COLO668 (cell line): ENCODE data around the gene NPY4R.
"Not testable (repeated sequence)": the region's sequence is repeated elsewhere in the genome, so short reads cannot be mapped to it uniquely, and the experiment has no call there.

Source experiments
- DNase-seq: peaks from one replicate; lab custom pipeline; 2025; ENCODE audit not compliant: unreplicated experiment; lab: John Stamatoyannopoulos, UW

NPY4R gene

DNA sequence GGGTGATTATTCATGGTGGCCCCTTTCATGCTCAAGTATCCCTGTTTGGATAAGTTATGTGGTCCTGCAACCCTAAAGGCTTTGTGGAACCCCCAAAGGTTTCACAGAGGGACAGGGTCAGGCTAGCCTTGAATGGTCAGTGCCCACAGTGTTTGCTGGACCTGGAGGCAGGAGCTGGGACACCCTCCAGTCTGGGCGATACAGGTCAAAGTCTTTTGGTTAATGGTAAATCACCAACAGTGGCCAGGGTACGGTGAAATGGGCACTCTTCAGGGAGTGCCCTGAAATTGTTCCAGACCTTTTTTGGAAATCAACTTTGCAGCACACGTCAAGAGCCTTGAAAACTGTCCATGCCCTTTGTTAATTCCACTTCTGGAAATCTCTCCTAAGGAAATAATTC, 8.7 kb downstream of the NPY4R start:
- DNase-seq, result not testable (repeated sequence)

DNA sequence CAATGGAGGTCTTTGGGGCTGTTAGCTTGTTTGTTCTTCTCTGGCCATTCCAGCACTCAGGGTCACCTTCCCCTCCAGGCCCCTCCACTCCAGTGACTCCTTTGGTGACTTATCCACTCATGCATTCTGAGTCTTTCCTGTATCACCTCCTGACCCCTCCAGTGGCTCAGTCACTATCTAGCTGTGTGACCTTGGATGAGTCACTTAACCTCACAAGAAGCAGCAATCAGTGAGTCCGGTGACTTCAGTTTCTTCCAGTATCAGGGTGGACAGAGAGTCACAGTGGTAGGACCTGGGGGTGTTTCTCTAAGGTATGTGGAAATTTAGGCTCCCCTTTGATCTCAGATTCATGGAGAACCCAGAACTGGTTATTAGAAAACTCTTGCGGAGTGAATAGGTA, 9.8 kb downstream of the NPY4R start:
- DNase-seq, result not testable (repeated sequence)

- not testable (repeated sequence) for DNase-seq
Measured at GRCh38 chr10:46451365-46451764, 14.4 kb downstream of the NPY4R start.

DNA sequence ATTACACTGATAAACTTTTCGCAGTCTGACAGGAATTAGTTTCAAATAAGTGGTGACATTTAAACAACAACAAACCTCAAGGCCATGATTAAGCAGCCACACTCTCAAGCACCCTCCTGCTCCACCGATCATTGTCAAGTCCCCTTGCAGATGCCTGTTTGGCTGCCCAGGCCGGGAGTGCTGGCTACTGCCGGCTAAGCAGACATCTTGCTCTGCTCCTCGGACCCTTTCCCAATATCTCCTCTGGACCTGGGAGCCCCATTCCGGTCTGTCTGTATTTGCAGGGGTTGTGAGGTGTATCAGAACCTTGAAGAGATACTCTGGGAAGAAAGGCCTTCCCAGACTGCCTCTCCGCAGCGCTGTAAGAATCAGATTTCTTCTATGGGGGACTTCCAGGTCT, 14.9 kb downstream of the NPY4R start:
- not testable (repeated sequence) for DNase-seq

DNA sequence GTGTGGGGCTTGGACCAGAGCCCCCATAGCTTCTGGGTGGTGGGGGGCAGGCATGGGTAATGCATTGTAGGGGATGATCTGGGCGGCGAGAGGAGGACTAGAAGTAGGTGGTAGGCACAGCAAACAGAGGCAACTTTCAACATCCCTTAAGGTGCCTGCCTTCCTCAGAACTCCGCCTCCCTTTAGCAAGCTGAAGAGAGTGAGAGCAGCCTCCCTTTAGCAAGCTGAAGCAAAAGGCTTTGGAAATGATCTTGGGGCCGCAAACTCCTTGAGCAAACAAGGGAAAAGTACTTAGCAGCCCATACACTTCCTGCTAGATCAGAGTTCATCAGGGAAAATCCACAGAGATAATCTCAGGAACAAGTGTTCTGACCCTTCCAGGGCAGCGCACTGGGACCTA, 18.3 kb downstream of the NPY4R start:
- DNase-seq, result not testable (repeated sequence)

- not testable (repeated sequence) for DNase-seq
Measured at GRCh38 chr10:46445389-46446122, 20.2 kb downstream of the NPY4R start.

DNA sequence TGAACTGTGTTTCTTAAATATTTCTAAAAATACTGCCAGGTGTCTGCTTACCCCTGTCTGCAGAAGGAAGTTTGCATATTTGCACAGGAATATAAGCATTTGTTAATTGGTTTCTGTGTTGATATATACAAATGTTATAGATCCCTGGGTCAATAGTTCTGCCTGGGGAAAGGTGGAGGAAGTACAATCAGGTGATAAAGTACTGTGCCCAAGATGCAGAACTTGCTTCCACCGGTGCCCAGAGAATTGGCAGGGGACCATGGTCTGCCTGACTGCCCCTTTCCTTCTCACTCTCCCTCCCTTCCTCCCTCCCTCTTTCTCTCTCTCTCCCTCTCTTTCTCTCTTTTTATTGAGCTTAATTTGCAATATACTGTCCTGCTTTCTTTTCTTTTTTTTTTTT, 22.3 kb downstream of the NPY4R start:
- not testable (repeated sequence) for DNase-seq

GRCh38 chr10:46442706-46443275, 23.0 kb downstream of the NPY4R start:
- DNase-seq, result not testable (repeated sequence)

DNA sequence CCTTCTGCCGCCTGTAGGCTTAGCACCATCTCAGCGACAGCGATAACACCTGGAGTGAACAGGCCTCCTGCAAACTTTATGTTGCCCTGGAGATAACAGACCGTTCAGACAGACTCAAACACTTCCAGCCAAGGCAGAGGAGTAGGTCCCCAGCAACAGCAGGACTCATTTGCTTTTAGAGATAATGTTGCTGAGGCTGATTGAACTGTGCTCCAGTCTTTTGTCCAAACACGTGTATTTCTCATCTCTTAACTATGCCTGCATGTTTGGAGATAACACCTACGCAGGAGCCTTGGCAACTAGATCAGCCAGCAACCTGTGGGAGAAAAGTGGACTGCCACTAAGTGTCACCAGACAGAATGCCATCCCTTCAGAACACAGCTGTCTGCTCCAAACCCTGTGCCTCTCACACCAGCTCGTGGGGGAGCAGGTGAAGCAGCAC, 23.9 kb downstream of the NPY4R start:
- DNase-seq, result peak; percentile 6

DNA sequence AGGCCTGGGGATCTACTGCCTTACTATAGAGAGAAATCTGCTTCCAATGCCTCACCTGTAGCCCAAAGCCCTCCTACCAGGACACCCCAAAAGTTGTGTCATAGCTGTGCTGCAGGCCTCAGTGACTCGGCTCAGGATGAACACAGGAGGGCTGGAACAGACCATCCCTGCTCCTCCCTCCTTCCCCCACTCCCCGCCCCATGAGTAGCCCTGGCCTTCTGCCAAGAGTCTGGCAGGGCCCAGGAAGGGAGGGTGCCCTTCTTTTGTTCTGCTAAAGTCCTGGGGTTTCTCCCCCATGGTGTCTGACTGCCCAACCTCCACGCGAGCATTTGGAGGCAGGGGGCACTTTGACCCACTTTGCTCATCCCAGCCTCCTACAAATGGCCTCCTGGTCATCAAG, 24.8 kb downstream of the NPY4R start:
- not testable (repeated sequence) for DNase-seq

- not testable (repeated sequence) for DNase-seq
Measured at GRCh38 chr10:46423550-46423949, 42.2 kb downstream of the NPY4R start.

DNA sequence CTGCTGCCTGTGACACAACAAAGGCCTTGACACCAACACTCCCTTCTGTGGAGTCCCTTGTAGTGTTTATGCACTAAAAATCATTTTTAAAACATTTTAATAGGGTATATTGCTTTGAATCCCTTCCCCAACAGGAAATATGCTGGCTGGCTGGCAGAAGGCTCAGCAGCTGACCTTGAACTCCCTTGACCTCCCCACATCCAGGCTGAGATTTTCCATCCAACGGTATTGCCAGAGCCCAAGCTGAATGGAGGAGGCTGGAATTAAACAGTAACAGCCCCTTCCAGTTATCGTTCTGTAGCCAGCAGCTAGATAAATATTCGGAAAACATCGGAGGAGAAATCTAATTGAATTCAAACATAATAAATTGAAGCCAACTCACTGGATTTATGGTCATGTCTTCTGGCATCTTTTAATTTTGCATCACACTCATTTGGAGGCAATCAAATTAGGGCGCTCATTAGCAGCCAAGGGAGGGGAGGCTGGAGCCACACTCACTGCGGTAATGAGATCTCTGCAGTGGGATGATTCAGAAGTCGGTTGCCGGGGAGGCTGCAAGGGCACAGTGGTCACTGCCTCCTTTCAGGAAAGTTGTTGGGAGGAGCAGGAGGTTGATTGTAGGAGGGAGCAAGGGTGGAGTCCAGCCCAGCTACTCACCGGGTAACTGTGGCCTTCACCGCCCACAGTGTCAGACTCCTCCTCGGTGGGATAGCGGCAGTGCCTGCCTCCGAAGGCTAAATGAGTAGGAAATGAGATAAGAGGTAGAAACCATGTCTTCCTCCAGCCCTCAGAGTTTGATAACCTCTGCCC, 46.0 kb downstream of the NPY4R start:
- not testable (repeated sequence) for DNase-seq

DNA sequence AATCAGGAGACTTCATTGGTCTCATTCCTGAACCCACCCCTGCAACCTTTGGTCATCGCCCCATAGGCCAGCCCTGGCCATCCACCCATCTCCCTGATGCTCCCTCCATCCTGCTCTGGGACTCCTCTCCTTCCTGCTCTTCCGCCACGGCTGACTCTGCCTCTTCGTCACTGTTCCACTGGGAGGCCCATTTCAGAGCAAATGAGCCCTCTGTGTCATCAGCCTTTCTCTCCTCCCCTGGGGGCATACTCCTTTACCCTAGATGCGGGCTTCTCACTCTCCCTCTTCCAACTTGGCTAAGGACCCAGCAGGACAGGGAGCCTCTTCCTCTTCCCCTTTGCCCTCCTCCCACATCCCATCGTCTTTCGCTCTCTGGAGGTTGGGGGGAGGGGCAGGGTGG, 47.5 kb downstream of the NPY4R start:
- DNase-seq, result not testable (repeated sequence)

- DNase-seq, result not testable (repeated sequence)
Measured at GRCh38 chr10:46415291-46415690, 50.5 kb downstream of the NPY4R start.

GRCh38 chr10:46412665-46413064, 53.1 kb downstream of the NPY4R start:
- DNase-seq, result not testable (repeated sequence)

- DNase-seq, result not testable (repeated sequence)
Measured at GRCh38 chr10:46411123-46411522, 54.6 kb downstream of the NPY4R start.
